GM18498 (cell line): Measurements from ENCODE around the gene FTO.

Experiments
- ATAC-seq: cut with Tn5 transposase; IDR thresholded peaks from one replicate; pipeline ENCODE4 v1.9.1; 2021; ENCODE audit warnings: mild to moderate bottlenecking, moderate library complexity; ENCODE audit not compliant: unreplicated experiment

Gene FTO

DNA sequence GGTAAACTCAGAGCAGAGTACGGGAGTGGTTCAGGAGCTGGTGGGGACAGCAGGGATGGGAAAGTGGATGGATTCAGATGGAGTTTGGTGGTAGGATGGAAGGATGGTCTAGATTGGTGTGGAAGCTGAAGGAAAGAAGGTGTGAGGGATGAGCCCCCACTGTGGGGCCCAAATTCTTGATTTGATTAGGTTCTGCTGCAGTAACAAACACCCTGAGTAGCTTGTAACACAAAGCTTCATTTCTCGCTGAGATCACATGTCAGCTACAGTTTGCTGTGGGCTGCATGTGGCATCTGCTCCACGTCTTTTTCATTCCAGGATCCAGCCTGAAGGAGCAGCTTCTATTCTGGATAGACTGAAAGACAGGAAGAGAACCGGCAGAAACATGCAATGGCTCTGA, 438.8 kb downstream of the FTO start:
- no peak for ATAC-seq

- ATAC-seq: no peak
Observed at GRCh38 chr16:54143410-54143809, 439.5 kb downstream of the FTO start.

GRCh38 chr16:54143934-54144571, 440.1 kb downstream of the FTO start:
- ATAC-seq: no peak

DNA sequence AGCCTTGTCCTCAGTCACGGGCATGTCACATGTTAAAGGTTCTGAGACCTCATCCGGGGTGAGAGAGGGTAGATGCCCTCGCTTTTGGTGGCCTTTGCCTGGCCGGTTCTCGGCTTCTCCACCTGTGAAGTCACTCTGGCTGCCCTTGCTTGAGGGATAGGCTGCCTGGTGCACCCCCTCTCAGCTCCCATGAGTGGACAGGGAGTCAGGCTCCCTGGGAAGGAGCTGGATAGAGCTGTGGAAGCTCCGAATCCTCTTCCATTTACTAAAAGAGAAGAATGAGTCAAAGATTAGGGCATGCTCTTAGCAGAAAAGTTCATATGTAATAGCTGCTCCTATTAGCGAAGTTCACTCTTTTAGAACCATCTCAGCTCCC, 440.6 kb downstream of the FTO start:
- ATAC-seq: no peak

- no peak for ATAC-seq
Observed at GRCh38 chr16:54145881-54146280, 441.9 kb downstream of the FTO start.

GRCh38 chr16:54148974-54149373, 445.0 kb downstream of the FTO start:
- no peak for ATAC-seq

DNA sequence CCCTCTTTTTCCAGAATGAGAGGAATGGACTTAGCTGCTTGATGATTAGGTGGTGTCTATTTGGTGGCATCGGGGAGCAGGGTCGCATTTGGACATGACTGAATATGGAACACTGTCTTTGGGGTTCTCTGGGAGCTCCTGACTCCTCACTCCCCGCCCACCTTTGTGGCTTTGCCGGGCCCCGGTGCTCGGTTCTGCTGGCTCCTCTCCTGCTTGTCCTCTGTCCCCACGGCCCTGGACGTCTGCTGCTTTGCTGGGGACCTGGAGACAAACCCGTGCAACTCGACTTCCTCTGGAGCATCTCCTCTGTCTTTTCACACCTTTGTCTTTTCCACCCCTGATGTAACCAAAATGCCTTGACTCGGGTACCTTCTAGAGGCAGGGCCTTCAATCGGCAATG, 446.9 kb downstream of the FTO start:
- ATAC-seq: no peak

DNA sequence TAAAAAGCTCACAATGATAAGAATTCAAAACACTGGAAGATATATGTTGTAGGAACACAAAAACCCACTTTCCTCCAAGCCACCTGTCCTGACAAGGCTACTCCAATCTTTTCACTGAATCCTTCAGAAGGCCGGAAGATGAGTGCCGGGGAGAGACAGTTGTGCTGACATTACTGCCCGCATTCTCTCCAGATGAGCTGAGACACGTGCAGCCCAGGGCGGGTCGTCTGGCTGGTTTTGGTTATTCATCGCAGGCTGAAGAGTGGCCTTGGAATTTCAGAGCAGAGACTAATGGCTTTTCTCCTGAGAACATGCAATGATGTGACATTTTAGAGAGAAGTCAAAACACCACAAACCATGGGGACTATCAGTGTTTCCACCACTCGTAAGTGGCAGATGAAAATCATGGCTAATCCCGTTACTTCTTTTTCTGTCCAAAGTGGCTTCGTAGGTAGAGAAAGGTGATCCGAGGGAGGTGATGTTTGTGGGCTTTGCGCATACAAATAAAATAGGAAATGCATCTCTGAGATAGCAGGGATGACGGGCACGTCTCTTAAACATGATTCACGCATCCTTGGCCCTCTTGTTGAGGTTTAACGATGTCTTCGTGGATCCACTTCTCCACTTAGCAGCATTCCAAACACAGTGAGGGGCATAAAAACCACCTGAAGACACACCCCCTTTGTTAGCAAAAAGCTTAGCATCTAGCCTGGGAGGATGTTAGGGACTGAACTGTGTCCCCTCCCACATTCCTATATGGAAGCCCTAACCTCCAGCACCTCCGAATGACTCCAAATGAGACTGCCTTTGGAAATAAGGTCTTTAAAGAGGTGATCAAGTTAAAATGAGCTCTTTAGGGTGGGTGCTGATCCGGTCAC, 448.6 kb downstream of the FTO start:
- ATAC-seq: no peak

DNA sequence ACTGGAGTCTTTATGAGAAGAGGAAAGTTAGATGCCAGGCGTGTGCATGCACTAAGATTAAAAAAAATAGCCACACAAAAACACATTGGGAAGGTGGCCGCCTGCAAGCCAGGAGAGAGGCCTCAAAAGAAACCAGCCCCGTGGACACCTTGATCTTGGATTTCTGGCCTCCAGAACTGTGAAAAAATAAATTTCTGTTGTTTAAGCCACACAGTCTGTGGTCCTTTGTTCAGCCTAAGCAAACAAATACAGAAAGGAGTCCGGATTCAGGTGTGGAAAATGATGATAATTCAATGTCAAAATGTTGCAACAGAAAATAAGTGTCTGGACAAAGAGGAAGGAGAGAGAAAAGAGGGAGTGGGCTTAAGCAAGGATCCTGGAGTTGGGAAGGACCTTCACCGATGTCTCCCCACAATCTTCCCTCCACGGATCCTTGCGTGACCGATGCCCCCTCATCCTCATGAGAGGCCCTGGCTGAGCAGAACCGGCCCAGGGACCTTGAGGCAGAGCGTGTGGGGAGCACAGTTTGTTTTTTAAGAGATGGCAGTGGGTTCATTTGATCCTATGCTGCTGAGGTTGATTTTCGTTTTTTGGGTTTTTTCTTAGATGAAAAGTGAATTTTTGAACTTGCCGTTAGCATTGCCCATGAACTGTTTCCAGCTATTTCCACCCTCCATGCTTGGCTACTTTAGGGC, 449.4 kb downstream of the FTO start:
- no peak for ATAC-seq

DNA sequence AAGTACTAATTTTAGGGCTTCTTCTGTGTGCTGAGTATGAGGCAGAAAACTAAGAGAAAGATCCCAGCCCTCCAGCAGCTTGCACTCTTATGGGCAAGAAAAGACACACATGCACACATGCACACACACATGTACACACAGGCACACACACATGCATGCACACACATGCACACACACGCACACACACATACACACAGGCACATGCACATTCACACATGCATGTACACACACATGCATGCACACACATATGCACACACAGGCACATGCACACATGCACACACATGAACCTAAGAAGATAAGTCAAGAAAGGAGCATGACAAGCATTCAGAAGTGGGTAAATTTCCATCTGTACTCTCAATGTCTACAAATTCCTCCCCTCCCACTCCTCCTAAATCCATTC, 452.4 kb downstream of the FTO start:
- no peak for ATAC-seq

- no peak for ATAC-seq
Observed at GRCh38 chr16:54158986-54159385, 455.0 kb downstream of the FTO start.

DNA sequence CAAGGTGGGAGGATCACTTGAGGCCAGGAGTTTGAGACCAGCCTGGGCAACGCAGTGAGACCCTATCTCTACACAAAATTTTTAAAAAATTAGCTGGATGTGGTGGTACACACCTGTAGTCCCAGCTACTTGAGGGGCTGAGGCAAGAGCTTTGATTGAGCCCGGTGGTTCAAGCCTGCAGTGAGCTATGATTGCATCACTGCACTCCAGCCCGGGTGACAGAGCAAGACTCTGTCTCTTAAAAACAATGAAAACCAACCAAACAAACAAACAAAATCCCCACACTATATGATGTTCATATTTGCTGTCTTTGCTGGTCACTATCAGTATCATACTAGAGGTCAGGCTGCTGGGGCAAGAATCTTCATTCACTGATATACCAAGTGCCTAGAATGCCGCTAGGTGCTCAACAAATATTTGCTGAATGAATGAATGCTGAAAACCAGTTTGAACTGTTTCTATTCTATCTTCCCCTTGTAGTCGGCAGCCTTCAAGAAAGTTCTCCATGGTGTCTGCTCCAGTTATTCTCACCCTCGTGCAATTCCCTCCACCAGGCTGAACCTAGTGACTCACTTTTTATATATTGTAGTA, 455.6 kb downstream of the FTO start:
- no peak for ATAC-seq

- no peak for ATAC-seq
Observed at GRCh38 chr16:54160252-54160860, 456.4 kb downstream of the FTO start.

DNA sequence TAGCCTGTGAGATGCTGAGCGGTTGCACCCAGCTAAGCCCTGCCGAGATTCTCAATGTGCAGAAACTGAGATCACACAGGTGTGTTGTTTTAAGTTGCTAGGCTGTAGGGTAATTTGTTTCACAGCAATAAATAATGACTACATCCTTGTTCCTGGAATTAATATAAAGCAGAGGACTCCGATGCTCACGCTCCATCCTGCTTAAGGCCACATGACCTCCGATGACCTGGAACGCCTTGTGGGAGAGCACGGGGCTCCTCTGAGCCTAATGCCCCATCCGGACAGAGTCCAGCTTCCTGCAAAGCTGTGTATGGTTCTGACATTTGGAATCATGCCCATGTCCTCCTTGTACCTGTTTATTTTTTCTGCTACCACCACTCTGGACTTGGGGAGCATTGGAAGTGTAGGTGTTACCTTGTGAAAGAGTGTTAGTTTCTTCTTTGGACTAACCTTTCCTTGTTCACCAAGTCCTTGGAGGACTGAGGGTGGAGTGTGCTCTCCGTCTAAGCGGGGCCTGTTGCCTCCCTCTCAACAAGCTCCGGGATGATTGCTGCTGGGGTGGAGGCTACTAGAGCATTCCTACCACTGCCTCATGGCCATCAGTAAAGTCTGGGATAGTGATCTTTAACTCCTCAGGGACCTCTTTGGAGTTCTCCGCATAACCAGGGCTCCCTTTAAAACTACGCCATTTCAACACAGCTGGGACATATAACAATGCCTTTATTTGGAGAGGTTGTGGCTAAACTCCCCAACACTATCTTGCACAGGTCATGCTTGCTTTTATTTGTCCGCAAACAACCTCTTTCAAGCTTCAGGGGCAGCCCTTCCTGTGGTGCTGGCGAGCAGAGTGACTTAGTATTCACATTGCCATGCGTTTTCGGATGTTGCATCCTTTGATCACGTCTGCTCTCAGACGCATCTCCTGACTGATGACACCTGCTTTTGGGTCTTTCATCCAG, 457.3 kb downstream of the FTO start:
- no peak for ATAC-seq

GRCh38 chr16:54163197-54163843, 459.4 kb downstream of the FTO start:
- ATAC-seq: no peak

GRCh38 chr16:54164789-54165173, 460.8 kb downstream of the FTO start:
- no peak for ATAC-seq

DNA sequence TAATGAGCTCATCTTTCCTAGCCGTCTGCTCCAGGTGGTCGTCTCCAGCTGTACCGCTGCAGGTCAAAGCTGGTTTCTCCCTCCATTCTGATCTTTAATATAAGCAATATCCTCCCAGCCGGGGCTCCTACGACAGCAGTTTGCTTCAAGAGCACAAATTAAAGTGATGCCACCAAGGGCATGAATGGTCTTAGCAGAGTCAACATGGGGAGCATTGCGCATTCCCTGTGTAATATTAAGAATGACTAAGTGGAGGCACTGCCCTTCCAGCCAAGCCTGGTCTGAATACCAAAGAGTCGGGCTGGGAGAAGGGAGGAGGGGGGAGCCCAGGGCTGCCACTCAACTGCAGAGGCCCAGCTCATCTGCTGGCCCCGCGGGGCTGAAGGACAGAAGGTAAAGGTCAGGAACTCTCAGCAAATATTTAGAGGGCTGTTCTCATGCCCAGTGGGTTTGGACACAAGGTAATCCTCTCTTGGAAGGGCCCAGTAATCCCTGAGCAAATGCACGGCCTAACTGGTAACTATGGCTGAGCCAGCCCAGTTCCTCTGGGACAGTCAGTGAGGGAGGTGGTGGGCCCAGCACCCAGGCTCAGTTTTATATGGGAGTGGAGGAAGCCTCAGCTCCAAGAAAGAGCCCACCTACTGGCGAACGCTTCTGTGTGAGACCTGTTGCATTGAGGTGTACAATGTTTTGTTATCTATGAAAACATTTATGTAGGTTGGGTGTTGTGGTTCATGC, 461.4 kb downstream of the FTO start:
- ATAC-seq: no peak

DNA sequence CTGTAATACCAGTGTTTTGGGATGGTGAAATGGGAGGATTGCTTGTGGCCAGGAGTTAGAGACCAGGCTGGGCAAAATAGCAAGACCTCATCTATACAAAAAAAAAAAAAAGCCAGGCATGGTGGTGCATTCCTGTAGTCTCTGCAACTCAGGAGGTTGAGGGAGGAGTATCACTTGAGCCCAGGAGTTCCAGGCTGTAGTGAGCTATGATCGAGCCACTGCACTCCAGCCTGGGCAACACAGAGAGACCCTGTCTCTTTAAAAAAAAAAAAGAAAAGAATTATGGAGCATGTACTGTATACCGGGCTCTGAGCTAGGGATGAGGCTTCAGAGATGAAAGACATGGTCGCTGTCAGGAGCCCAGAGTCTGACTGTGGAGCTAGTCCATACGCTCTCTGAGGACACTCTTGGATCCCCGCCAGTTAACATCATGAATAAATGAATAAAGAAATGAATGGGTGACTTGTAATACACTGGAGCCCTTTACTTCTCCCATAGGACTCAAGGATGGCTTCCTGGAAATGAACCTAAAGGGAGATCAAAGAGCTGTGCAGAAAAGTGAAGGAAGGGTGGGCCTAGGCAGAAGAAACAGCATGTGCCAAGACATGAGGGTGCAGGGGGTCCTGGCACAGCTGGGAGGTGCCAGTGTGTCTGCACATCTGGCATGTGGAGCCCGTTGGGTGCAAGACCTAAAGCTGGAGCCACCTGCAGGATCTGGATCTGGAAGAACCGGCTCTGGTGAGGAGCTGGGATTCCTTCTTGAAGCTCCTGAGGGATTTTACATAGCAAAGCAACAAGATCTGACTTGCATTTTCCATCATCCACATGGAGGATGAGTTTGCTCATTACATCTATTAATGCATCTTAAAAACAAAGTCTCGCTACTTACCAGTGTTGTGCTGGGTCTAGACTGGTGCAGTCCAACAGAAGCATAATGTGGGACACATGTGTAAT, 462.2 kb downstream of the FTO start:
- ATAC-seq: no peak
